Embryonic facial prominence (tissue), 1 donor: ENCODE data around the gene SAAL1.
A peak's percentile ranks its signal among the peaks of the same experiment; 100 is the strongest.
"Not testable (repeated sequence)": the region's sequence is repeated elsewhere in the genome, so short reads cannot be mapped to it uniquely, and the experiment has no call there.

ENCODE experiments used
- DNase-seq: peaks from one replicate; pipeline ENCODE4 v3.0.0-alpha.2; 2016; ENCODE audit errors: extremely low spot score

The SAAL1 gene

GRCh38 chr11:18105802-18106574 is at the start of gene SAAL1:
Gene SAAL1 (minus strand): TSS chr11:18106082. CDS start chr11:18106041, 41 bp downstream.
- peak; percentile 64 for DNase-seq

- no peak for DNase-seq
Observed at GRCh38 chr11:18151581-18151980, 45.7 kb upstream of the SAAL1 start.

- no peak for DNase-seq
Observed at GRCh38 chr11:18145837-18146236, 40.0 kb upstream of the SAAL1 start.

GRCh38 chr11:18145025-18145424 is 39.1 kb upstream of the SAAL1 start:
- no peak for DNase-seq

GRCh38 chr11:18144243-18144642 is 38.4 kb upstream of the SAAL1 start:
- no peak for DNase-seq

GRCh38 chr11:18140145-18140544 is 34.3 kb upstream of the SAAL1 start:
- no peak for DNase-seq

GRCh38 chr11:18137186-18137800 is 31.4 kb upstream of the SAAL1 start:
- no peak for DNase-seq

- no peak for DNase-seq
Observed at GRCh38 chr11:18135308-18135707, 29.4 kb upstream of the SAAL1 start.

GRCh38 chr11:18132341-18132740 is 26.5 kb upstream of the SAAL1 start, which contains the start of gene MRGPRX3:
Gene MRGPRX3 (plus strand): TSS chr11:18132571. CDS start chr11:18137203, 4,632 bp downstream.
- DNase-seq = no peak

GRCh38 chr11:18131115-18131514 is 25.2 kb upstream of the SAAL1 start:
- not testable (repeated sequence) for DNase-seq

GRCh38 chr11:18121331-18121828 is 15.5 kb upstream of the SAAL1 start:
- DNase-seq = not testable (repeated sequence)

- peak; percentile 39 for DNase-seq
Observed at GRCh38 chr11:18115360-18116127, 9.7 kb upstream of the SAAL1 start.

- no peak for DNase-seq
Observed at GRCh38 chr11:18111005-18111404, 5.1 kb upstream of the SAAL1 start.

- DNase-seq = no peak
Observed at GRCh38 chr11:18108254-18108653, 2.4 kb upstream of the SAAL1 start.

GRCh38 chr11:18106688-18107087 is 806 bp upstream of the SAAL1 start:
- DNase-seq = no peak

- DNase-seq = no peak
Observed at GRCh38 chr11:18105086-18105801, 638 bp downstream of the SAAL1 start.

GRCh38 chr11:18100926-18101656 is 4.8 kb downstream of the SAAL1 start:
- DNase-seq = no peak

- no peak for DNase-seq
Observed at GRCh38 chr11:18093959-18094358, 11.9 kb downstream of the SAAL1 start.

GRCh38 chr11:18091731-18092130 is 14.2 kb downstream of the SAAL1 start:
- no peak for DNase-seq

GRCh38 chr11:18088966-18089365 is 16.9 kb downstream of the SAAL1 start:
- no peak for DNase-seq

GRCh38 chr11:18088366-18088765 is 17.5 kb downstream of the SAAL1 start:
- no peak for DNase-seq
